OCI-LY7 (cell line): Measurements from ENCODE around the gene VSIG4. TPM values are rescaled to one million over a fixed set of nuclear protein-coding genes. Genes with fewer than 3 reads are reported as not detected.

Experiments
- BruUV-seq: library from RNA; stranded (reverse); fragments of 400-500 nt; replicated peaks from 2 replicates; lab custom pipeline; 2021; lab: Mats Ljungman, UMichigan
- CTCF ChIA-PET: fragments of 300-600 bp; sonication (Branson Sonifier 250); formaldehyde crosslinking; loops from one replicate; lab custom pipeline; 2022; ENCODE audit warnings: antibody characterized with exemption; ENCODE audit not compliant: unreplicated experiment; lab: Charles Lee
- POLR2A ChIA-PET: fragments of 300-600 bp; sonication (Branson Sonifier 250); formaldehyde crosslinking; loops from one replicate; lab custom pipeline; 2022; ENCODE audit warnings: antibody characterized with exemption; lab: Charles Lee
- DNase-seq: peaks from one replicate; pipeline ENCODE4 v3.0.0-alpha.2; 2015; ENCODE audit warnings: low spot score
- H2AFZ ChIP-seq: fragments of 200-600 bp; sonication (generic), shearing (Covaris generic); 2 replicates; pipeline ENCODE4 v1.6.1; 2014; ENCODE audit warnings: mild to moderate bottlenecking, antibody characterized with exemption, low read length, moderate library complexity
- H3K27ac ChIP-seq: fragments of 200-600 bp; sonication (generic); 2 replicates; pipeline ENCODE4 v1.5.1; 2014; ENCODE audit warnings: mixed run types, low read depth, mild to moderate bottlenecking, moderate library complexity, low read length, inconsistent platforms; ENCODE audit not compliant: poor library complexity, severe bottlenecking
- H3K36me3 ChIP-seq: fragments of 200-600 bp; sonication (generic); 2 replicates; pipeline ENCODE4 v1.6.1; 2014; ENCODE audit warnings: mild to moderate bottlenecking, antibody characterized with exemption, low read length, moderate library complexity, mixed read lengths; ENCODE audit not compliant: insufficient read depth
- H3K4me1 ChIP-seq: fragments of 200-600 bp; sonication (generic); 2 replicates; pipeline ENCODE4 v1.5.1; 2014; ENCODE audit warnings: mild to moderate bottlenecking, low read length; ENCODE audit not compliant: insufficient read depth, poor library complexity, severe bottlenecking
- H3K4me2 ChIP-seq: fragments of 200-600 bp; sonication (generic); 2 replicates; pipeline ENCODE4 v1.6.1; 2014; ENCODE audit warnings: mild to moderate bottlenecking, low read length
- H3K4me3 ChIP-seq: fragments of 200-600 bp; sonication (generic); 2 replicates; pipeline ENCODE4 v1.5.1; 2014; ENCODE audit warnings: mild to moderate bottlenecking, low read depth, low read length; ENCODE audit not compliant: poor library complexity, severe bottlenecking
- H3K79me2 ChIP-seq: fragments of 200-600 bp; sonication (generic); 2 replicates; pipeline ENCODE4 v1.6.1; 2016; ENCODE audit warnings: low read depth, mild to moderate bottlenecking, low read length, moderate library complexity, mixed read lengths; ENCODE audit not compliant: insufficient read depth
- H3K9me2 ChIP-seq: fragments of 200-600 bp; sonication (generic); 2 replicates; pipeline ENCODE4 v1.6.1; 2016; ENCODE audit warnings: mild to moderate bottlenecking, low read length, mixed read lengths; ENCODE audit not compliant: insufficient read depth
- H3K9me3 ChIP-seq: fragments of 200-600 bp; sonication (generic); 2 replicates; pipeline ENCODE4 v1.6.1; 2014; ENCODE audit warnings: mild to moderate bottlenecking, mixed run types, low read length, mixed read lengths
- H4K20me1 ChIP-seq: fragments of 200-600 bp; sonication (generic); 2 replicates; pipeline ENCODE4 v1.6.1; 2014; ENCODE audit warnings: mild to moderate bottlenecking, antibody characterized with exemption, low read length, moderate library complexity, mixed read lengths; ENCODE audit not compliant: insufficient read depth
- EZH2phosphoT487 ChIP-seq: fragments of 200-600 bp; sonication (generic); IDR thresholded peaks from 2 replicates; pipeline ENCODE4 v1.6.1; 2018; ENCODE audit warnings: low read depth, borderline replicate concordance, mild to moderate bottlenecking, mixed run types, antibody characterized with exemption, low read length, moderate library complexity, mixed read lengths
- intact Hi-C: fragments of 100-400 bp; cut with micrococcal nuclease; formaldehyde crosslinking; loops from one replicate; pipeline ENCODE4 v1.10.0; 2022; ENCODE audit not compliant: unreplicated experiment
- total RNA-seq, 2 experiments: library from RNA; depleted of rRNA in 1 of 2; stranded (reverse); fragments of >200 nt in 1 of 2; shearing (Covaris generic) in 1 of 2; gene quantifications; 2 replicates each; pipeline ENCODE4 v1.2.3, GENCODE V29; 2014 to 2022
- TF ChIP-seq, protein P1 (sequence below): fragments of 200-600 bp; sonication (generic); conservative IDR thresholded peaks from 2 replicates; pipeline ENCODE4 v1.5.1; 2014; ENCODE audit warnings: mild to moderate bottlenecking, antibody characterized with exemption, low read length, moderate library complexity, mixed read lengths

VSIG4 gene
- total RNA-seq, 2 experiments from 2014 or later, result not detected

- Histone ChIP-seq H2AFZ (no peak overlapping the region), H3K79me2 (no peaks in the 10 kb centered on the region), H3K27ac (peak overlapping the region; percentile 86), H3K9me2 (no peaks in the 10 kb centered on the region), H3K4me3 (peak overlapping the region; percentile 44), H3K4me1 (peaks cover 52% of the 10 kb centered on the region), H3K4me2 (peak overlapping the region; percentile 74), H3K9me3 (no peaks in the 10 kb centered on the region), H4K20me1 (no peaks in the 10 kb centered on the region), H3K36me3 (no peaks in the 10 kb centered on the region)
- POLR2A ChIA-PET, result interaction anchor here (0.6 to 1.3 kb wide), 5 partner anchors 12 to 490 kb away, joined by 3 to 5 read pairs (median 4); no protein-coding TSS in a partner anchor
- intact Hi-C loops, result loop anchor here (10.0 kb wide), 2 partner anchors 1171 to 1719 kb away; no protein-coding TSS in a partner anchor
- TF ChIP-seq, protein P1, sequence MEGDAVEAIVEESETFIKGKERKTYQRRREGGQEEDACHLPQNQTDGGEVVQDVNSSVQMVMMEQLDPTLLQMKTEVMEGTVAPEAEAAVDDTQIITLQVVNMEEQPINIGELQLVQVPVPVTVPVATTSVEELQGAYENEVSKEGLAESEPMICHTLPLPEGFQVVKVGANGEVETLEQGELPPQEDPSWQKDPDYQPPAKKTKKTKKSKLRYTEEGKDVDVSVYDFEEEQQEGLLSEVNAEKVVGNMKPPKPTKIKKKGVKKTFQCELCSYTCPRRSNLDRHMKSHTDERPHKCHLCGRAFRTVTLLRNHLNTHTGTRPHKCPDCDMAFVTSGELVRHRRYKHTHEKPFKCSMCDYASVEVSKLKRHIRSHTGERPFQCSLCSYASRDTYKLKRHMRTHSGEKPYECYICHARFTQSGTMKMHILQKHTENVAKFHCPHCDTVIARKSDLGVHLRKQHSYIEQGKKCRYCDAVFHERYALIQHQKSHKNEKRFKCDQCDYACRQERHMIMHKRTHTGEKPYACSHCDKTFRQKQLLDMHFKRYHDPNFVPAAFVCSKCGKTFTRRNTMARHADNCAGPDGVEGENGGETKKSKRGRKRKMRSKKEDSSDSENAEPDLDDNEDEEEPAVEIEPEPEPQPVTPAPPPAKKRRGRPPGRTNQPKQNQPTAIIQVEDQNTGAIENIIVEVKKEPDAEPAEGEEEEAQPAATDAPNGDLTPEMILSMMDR, result no peak
- no peak for TF ChIP-seq EZH2phosphoT487
- DNase-seq, result no peak
- BruUV-seq, result no TSS peak
- CTCF ChIA-PET, result no interaction called here
These were observed 23.8 kb downstream of the VSIG4 start for GRCh38 chrX:66015900-66016689.

- intact Hi-C loops, result loop anchor here (10.0 kb wide), 2 partner anchors 1170 to 1720 kb away; no protein-coding TSS in a partner anchor
These were observed 24.6 kb downstream of the VSIG4 start for GRCh38 chrX:66015152-66015831.

More at GRCh38 chrX:66015152-66015831, 24.6 kb downstream of the VSIG4 start:
- POLR2A ChIA-PET, result interaction anchor here (0.6 to 2.0 kb wide), 6 partner anchors 10 to 489 kb away, joined by 3 to 6 read pairs (median 4); no protein-coding TSS in a partner anchor
- Histone ChIP-seq H3K36me3 (no peaks in the 10 kb centered on the region), H4K20me1 (no peaks in the 10 kb centered on the region), H3K27ac (peak overlapping the region; percentile 86), H3K9me3 (no peaks in the 10 kb centered on the region), H3K4me3 (peak overlapping the region; percentile 44), H2AFZ (no peak overlapping the region; the same call in 1 of the 2 replicates), H3K4me2 (peak overlapping the region; percentile 74), H3K9me2 (no peaks in the 10 kb centered on the region), H3K79me2 (no peaks in the 10 kb centered on the region), H3K4me1 (peaks cover 60% of the 10 kb centered on the region)
- no TSS peak for BruUV-seq
- TF ChIP-seq, protein P1, result no peak
- no peak for TF ChIP-seq EZH2phosphoT487
- CTCF ChIA-PET, result no interaction called here
- DNase-seq, result peak; percentile 80
